C4-2B (cell line): ENCODE results near the gene FES.

Source experiments
- CTCF ChIP-seq: fragments of 450-650 bp; conservative IDR thresholded peaks from 2 replicates; pipeline ENCODE4 v1.5.1; 2017; ENCODE audit warnings: mild to moderate bottlenecking
- ZFX ChIP-seq: fragments of 450-650 bp; IDR thresholded peaks from 2 replicates; pipeline ENCODE4 v1.6.1; 2017

GRCh38 chr15:90934949-90935751, 50.8 kb downstream of the FES start, which contains the start of gene UNC45A:
- TF ChIP-seq CTCF: no peak
- peak; percentile 85; the same call in 1 of the 2 replicates for TF ChIP-seq ZFX
